HCT116 (cell line): ENCODE data around the gene MYL5. TPM values are rescaled to one million over a fixed set of nuclear protein-coding genes. Genes with fewer than 3 reads are reported as not detected.

Experiments
- ATAC-seq: fragments of 200-7000 bp; cut with Tn5 transposase; 2 replicates; pipeline ENCODE4 v1.9.1; 2020; ENCODE audit warnings: mild to moderate bottlenecking, moderate library complexity
- BruUV-seq: library from RNA; stranded (reverse); fragments of 400-500 nt; replicated peaks from 2 replicates; lab custom pipeline; 2021; lab: Mats Ljungman, UMichigan
- CTCF ChIA-PET: fragments of 300-600 bp; sonication (Branson Sonifier 250); formaldehyde crosslinking; loops from one replicate; lab custom pipeline; 2021; ENCODE audit warnings: antibody characterized with exemption; lab: Charles Lee
- POLR2A ChIA-PET: fragments of 300-600, 350-600 bp; sonication (Branson Sonifier 250); formaldehyde crosslinking; loops from one replicate; lab custom pipeline; 2021; ENCODE audit warnings: antibody characterized with exemption; lab: Charles Lee
- RAD21 ChIA-PET, 2 experiments: fragments of 300-600 bp; sonication (Branson Sonifier 250); formaldehyde crosslinking; loops; one replicate each; lab custom pipeline; 2023; ENCODE audit warnings: low total read pairs in 2 of 2; ENCODE audit not compliant: uncharacterized antibody in 2 of 2, unreplicated experiment in 2 of 2, low non-redundant PET in 1 of 2; lab: Charles Lee
- DNase-seq: peaks from one replicate; pipeline ENCODE4 v3.0.0-alpha.2; 2010; ENCODE audit warnings: low read depth, low spot score
- H2AFZ ChIP-seq: fragments of 200-600 bp; shearing (Covaris generic), sonication (generic); 2 replicates; pipeline ENCODE4 v1.6.1; 2017; ENCODE audit warnings: low read depth, mixed run types, mixed read lengths, antibody characterized with exemption, low read length; ENCODE audit not compliant: poor library complexity, severe bottlenecking
- H3K27ac ChIP-seq: 2 replicates; pipeline ENCODE4 v1.5.1; 2012; ENCODE audit warnings: low read depth, low read length
- H3K27me3 ChIP-seq: fragments of 200-600 bp; sonication (generic); 2 replicates; pipeline ENCODE4 v1.6.1; 2016; ENCODE audit warnings: mixed run types, low read length, mixed read lengths; ENCODE audit not compliant: insufficient read depth
- H3K36me3 ChIP-seq, 2 experiments: fragments of 200-500 bp in 1 of 2; fragments of 200-600 bp in 1 of 2; sonication (Bioruptor generic) in 1 of 2; sonication (generic) in 1 of 2; 2 replicates each; pipeline versions ENCODE4 v1.5.1 to v1.6.1; 2014 to 2016; ENCODE audit warnings: low read length in 2 of 2, inconsistent platforms in 1 of 2, mixed read lengths in 1 of 2, mixed run types in 1 of 2; ENCODE audit not compliant: insufficient read depth in 2 of 2, control insufficient read depth in 1 of 2
- H3K4me1 ChIP-seq, 2 experiments: fragments of 200-600 bp in 1 of 2; sonication (generic) in 1 of 2; 2 replicates each; pipeline versions ENCODE4 v1.5.1 to v1.6.1; 2012 to 2017; ENCODE audit warnings: low read length in 2 of 2, inconsistent platforms in 1 of 2, mild to moderate bottlenecking in 1 of 2, mixed read lengths in 1 of 2, mixed run types in 1 of 2, moderate library complexity in 1 of 2; ENCODE audit not compliant: insufficient read depth in 2 of 2, control insufficient read depth in 1 of 2
- H3K4me2 ChIP-seq: fragments of 200-600 bp; sonication (generic); 2 replicates; pipeline ENCODE4 v1.6.1; 2017; ENCODE audit warnings: mixed run types, low read length, mixed read lengths
- H3K4me3 ChIP-seq, 2 experiments: fragments of 200-600 bp in 1 of 2; sonication (generic) in 1 of 2; replicated peaks in 1 of 2; 2 replicates each; pipeline ENCODE4 v1.5.1; 2011 to 2016; ENCODE audit warnings: low read length in 2 of 2, control low read depth in 1 of 2, low read depth in 1 of 2, mild to moderate bottlenecking in 1 of 2, mixed read lengths in 1 of 2, mixed run types in 1 of 2
- H3K79me2 ChIP-seq: fragments of 200-600 bp; sonication (generic); 2 replicates; pipeline ENCODE4 v1.6.1; 2017; ENCODE audit warnings: mild to moderate bottlenecking, mixed run types, low read length, moderate library complexity, mixed read lengths; ENCODE audit not compliant: insufficient read depth
- H3K9ac ChIP-seq: fragments of 200-600 bp; sonication (generic); 2 replicates; pipeline ENCODE4 v1.6.1; 2016; ENCODE audit warnings: low read length, mixed read lengths
- H3K9me2 ChIP-seq: fragments of 200-600 bp; sonication (generic), shearing (Covaris generic); 2 replicates; pipeline ENCODE4 v1.6.1; 2017; ENCODE audit warnings: mixed run types, mild to moderate bottlenecking, moderate library complexity; ENCODE audit not compliant: insufficient read depth
- H3K9me3 ChIP-seq, 2 experiments: fragments of 200-500 bp in 1 of 2; fragments of 200-600 bp in 1 of 2; sonication (Bioruptor generic) in 1 of 2; sonication (generic) in 1 of 2; 2 replicates each; pipeline ENCODE4 v1.6.1; 2014 to 2017; ENCODE audit warnings: low read length in 2 of 2, mixed read lengths in 2 of 2, inconsistent platforms in 1 of 2, low read depth in 1 of 2, mild to moderate bottlenecking in 1 of 2, mixed run types in 1 of 2, moderate library complexity in 1 of 2; ENCODE audit not compliant: control insufficient read depth in 1 of 2, insufficient read depth in 1 of 2
- H4K20me1 ChIP-seq: fragments of 200-600 bp; sonication (generic), shearing (Covaris generic); 2 replicates; pipeline ENCODE4 v1.6.1; 2017; ENCODE audit warnings: mixed run types, mild to moderate bottlenecking, moderate library complexity; ENCODE audit not compliant: insufficient read depth
- CBX3 ChIP-seq: IDR thresholded peaks from 2 replicates; pipeline ENCODE4 v1.6.1; 2012; ENCODE audit warnings: low read depth
- CEBPB ChIP-seq: IDR thresholded peaks from 2 replicates; pipeline ENCODE4 v1.6.1; 2012; ENCODE audit warnings: low read depth
- EGR1 ChIP-seq: IDR thresholded peaks from 2 replicates; pipeline ENCODE4 v1.6.1; 2012; ENCODE audit warnings: low read depth
- ELF1 ChIP-seq: IDR thresholded peaks from 2 replicates; pipeline ENCODE4 v1.6.1; 2012; ENCODE audit warnings: low read depth, borderline replicate concordance
- EZH2 ChIP-seq: fragments of 200-600 bp; sonication (generic); IDR thresholded peaks from 2 replicates; pipeline ENCODE4 v1.6.1; 2017; ENCODE audit warnings: antibody characterized with exemption, mixed run types
- EZH2phosphoT487 ChIP-seq: fragments of 200-600 bp; IDR thresholded peaks from 2 replicates; pipeline ENCODE4 v1.6.1; 2018; ENCODE audit warnings: antibody characterized with exemption, borderline replicate concordance
- FOSL1 ChIP-seq: IDR thresholded peaks from 2 replicates; pipeline ENCODE4 v1.6.1; 2012; ENCODE audit warnings: low read depth
- JUND ChIP-seq: IDR thresholded peaks from 2 replicates; pipeline ENCODE4 v1.6.1; 2012
- POLR2AphosphoS5 ChIP-seq: IDR thresholded peaks from 2 replicates; pipeline ENCODE4 v1.6.1; 2011; ENCODE audit warnings: mild to moderate bottlenecking, low read depth, low read length, moderate library complexity
- RAD21 ChIP-seq: IDR thresholded peaks from 2 replicates; pipeline ENCODE4 v1.6.1; 2012; ENCODE audit warnings: low read depth, mild to moderate bottlenecking
- REST ChIP-seq: IDR thresholded peaks from 2 replicates; pipeline ENCODE4 v1.6.1; 2012; ENCODE audit warnings: low read depth
- SP1 ChIP-seq: IDR thresholded peaks from 2 replicates; pipeline ENCODE4 v1.6.1; 2012; ENCODE audit warnings: low read depth
- SRF ChIP-seq: IDR thresholded peaks from 2 replicates; pipeline ENCODE4 v1.6.1; 2012; ENCODE audit warnings: low read depth
- TCF7L2 ChIP-seq: IDR thresholded peaks from 2 replicates; pipeline ENCODE4 v1.7.0; 2011; ENCODE audit warnings: borderline replicate concordance, inconsistent platforms; ENCODE audit not compliant: insufficient read depth, insufficient read length; ENCODE audit errors: extremely low read depth
- YY1 ChIP-seq: IDR thresholded peaks from 2 replicates; pipeline ENCODE4 v1.6.1; 2011; ENCODE audit warnings: low read length, low read depth, moderate library complexity, mild to moderate bottlenecking; ENCODE audit not compliant: insufficient replicate concordance; ENCODE audit errors: extremely low read depth
- ZFX ChIP-seq: fragments of 450-650 bp; IDR thresholded peaks from 2 replicates; pipeline ENCODE4 v1.6.1; 2017
- intact Hi-C: fragments of 100-400 bp; cut with micrococcal nuclease; formaldehyde crosslinking; loops from 2 replicates; pipeline ENCODE4 v1.10.0; 2022
- total RNA-seq: library from RNA; stranded (reverse); gene quantifications from one replicate; pipeline ENCODE4 v1.2.1, GENCODE V29; 2021; ENCODE audit not compliant: unreplicated experiment
- TF ChIP-seq, protein P1 (sequence below), 3 experiments: fragments of 200-600 bp in 1 of 3; sonication (generic) in 1 of 3; IDR thresholded peaks in 2 of 3; conservative IDR thresholded peaks in 1 of 3; 2 replicates each; pipeline ENCODE4 v1.5.1; 2012 to 2017; ENCODE audit warnings: low read depth in 2 of 3, low read length in 2 of 3, antibody characterized with exemption in 1 of 3, borderline replicate concordance in 1 of 3, control low read depth in 1 of 3, mild to moderate bottlenecking in 1 of 3, mixed read lengths in 1 of 3, mixed run types in 1 of 3, moderate library complexity in 1 of 3; ENCODE audit not compliant: insufficient read depth in 1 of 3
- TF ChIP-seq, protein P2 (sequence below): IDR thresholded peaks from 2 replicates; pipeline ENCODE4 v1.6.1; 2012
- TF ChIP-seq, protein P3 (sequence below): IDR thresholded peaks from 2 replicates; pipeline ENCODE4 v1.6.1; 2012

The MYL5 gene
- total RNA-seq, 1 experiment from 2014 or later: 14.0 TPM

GRCh38 chr4:710916-711315 lies 36.6 kb downstream of the MYL5 start:
- ChIA-PET CTCF (interaction anchor here (1.0 kb wide), 1 partner anchor 27 kb away, joined by 3 read pairs; no protein-coding TSS in a partner anchor), RAD21 (no interaction called here), POLR2A (no interaction called here)
- H4K20me1 ChIP-seq: no peaks in the 10 kb centered on the region
- no peaks in the 10 kb centered on the region for H3K27me3 ChIP-seq
- no peak overlapping the region for H3K27ac ChIP-seq
- no peaks in the 10 kb centered on the region for H3K9me3 ChIP-seq
- no peaks in the 10 kb centered on the region for H3K9me2 ChIP-seq
- no peak overlapping the region for H3K4me3 ChIP-seq
- BruUV-seq: no TSS peak
- no peak overlapping the region for H3K9ac ChIP-seq
- H3K4me2 ChIP-seq: no peak overlapping the region
- TF ChIP-seq CBX3: no peak
- no peak for TF ChIP-seq EGR1
- TF ChIP-seq, protein P1, sequence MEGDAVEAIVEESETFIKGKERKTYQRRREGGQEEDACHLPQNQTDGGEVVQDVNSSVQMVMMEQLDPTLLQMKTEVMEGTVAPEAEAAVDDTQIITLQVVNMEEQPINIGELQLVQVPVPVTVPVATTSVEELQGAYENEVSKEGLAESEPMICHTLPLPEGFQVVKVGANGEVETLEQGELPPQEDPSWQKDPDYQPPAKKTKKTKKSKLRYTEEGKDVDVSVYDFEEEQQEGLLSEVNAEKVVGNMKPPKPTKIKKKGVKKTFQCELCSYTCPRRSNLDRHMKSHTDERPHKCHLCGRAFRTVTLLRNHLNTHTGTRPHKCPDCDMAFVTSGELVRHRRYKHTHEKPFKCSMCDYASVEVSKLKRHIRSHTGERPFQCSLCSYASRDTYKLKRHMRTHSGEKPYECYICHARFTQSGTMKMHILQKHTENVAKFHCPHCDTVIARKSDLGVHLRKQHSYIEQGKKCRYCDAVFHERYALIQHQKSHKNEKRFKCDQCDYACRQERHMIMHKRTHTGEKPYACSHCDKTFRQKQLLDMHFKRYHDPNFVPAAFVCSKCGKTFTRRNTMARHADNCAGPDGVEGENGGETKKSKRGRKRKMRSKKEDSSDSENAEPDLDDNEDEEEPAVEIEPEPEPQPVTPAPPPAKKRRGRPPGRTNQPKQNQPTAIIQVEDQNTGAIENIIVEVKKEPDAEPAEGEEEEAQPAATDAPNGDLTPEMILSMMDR (IDR thresholded peaks at IDR 0.05 in 2 of 3, conservative IDR thresholded peaks at IDR 0.05 in 1 of 3; ENCODE audit: borderline replicate concordance in 1 of 3, insufficient read depth in 1 of 3, low read depth in 2 of 3, low read length in 2 of 3): no peak
- no peak for TF ChIP-seq TCF7L2
- TF ChIP-seq POLR2AphosphoS5: no peak
- TF ChIP-seq, protein P2, sequence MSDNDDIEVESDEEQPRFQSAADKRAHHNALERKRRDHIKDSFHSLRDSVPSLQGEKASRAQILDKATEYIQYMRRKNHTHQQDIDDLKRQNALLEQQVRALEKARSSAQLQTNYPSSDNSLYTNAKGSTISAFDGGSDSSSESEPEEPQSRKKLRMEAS: no peak
- no peak for TF ChIP-seq SP1
- TF ChIP-seq REST: no peak
- TF ChIP-seq YY1: no peak
- TF ChIP-seq, protein P3, sequence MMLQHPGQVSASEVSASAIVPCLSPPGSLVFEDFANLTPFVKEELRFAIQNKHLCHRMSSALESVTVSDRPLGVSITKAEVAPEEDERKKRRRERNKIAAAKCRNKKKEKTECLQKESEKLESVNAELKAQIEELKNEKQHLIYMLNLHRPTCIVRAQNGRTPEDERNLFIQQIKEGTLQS: no peak
- TF ChIP-seq FOSL1: no peak
- no peak for TF ChIP-seq JUND
- no peak for TF ChIP-seq EZH2
- no peak for TF ChIP-seq ELF1
- TF ChIP-seq SRF: no peak
- TF ChIP-seq CEBPB: no peak
- no peak for TF ChIP-seq ZFX
- no peak for TF ChIP-seq RAD21
- no peak for TF ChIP-seq EZH2phosphoT487
- H3K79me2 ChIP-seq: peaks cover 84% of the 10 kb centered on the region
- no peak for ATAC-seq
- peaks cover 3 to 4% of the 10 kb centered on the region in 2 experiments; a peak in 3 of 4 replicates for H3K4me1 ChIP-seq
- DNase-seq: no peak
- no peaks in the 10 kb centered on the region for H3K36me3 ChIP-seq
- intact Hi-C loops: no loop called here
- H2AFZ ChIP-seq: no peak overlapping the region
